Hepatocyte (in vitro differentiated cells): Measurements from ENCODE around the gene CENPF.

Source experiments
- CTCF ChIP-seq: fragments of 200-600 bp; sonication (generic); IDR thresholded peaks from 2 replicates; pipeline ENCODE4 v1.5.1; 2016; ENCODE audit warnings: antibody characterized with exemption, mild to moderate bottlenecking; ENCODE audit not compliant: poor library complexity
- EZH2 ChIP-seq: fragments of 200-600 bp; sonication (generic); IDR thresholded peaks from 2 replicates; pipeline ENCODE4 v1.6.1; 2016; ENCODE audit warnings: antibody characterized with exemption, mild to moderate bottlenecking, borderline replicate concordance

GRCh38 chr1:214574598-214575411 lies 28.2 kb upstream of the CENPF start:
- TF ChIP-seq CTCF (no peak), EZH2 (no peak)
